HepG2 (cell line): Measurements from ENCODE around the gene PLEKHG7. TPM values are rescaled to one million over a fixed set of nuclear protein-coding genes. Genes with fewer than 3 reads are reported as not detected.

Experiments
- ATAC-seq: fragments of 200-7000 bp; cut with Tn5 transposase; 3 replicates; pipeline ENCODE4 v1.9.1; 2020; ENCODE audit warnings: mild to moderate bottlenecking, moderate library complexity
- BruUV-seq: library from RNA; stranded (reverse); fragments of 400-500 nt; replicated peaks from 2 replicates; lab custom pipeline; 2021; lab: Mats Ljungman, UMichigan
- CTCF ChIA-PET: fragments of 300-600 bp; formaldehyde crosslinking; extraction: SDS; loops from one replicate; lab custom pipeline; 2021; ENCODE audit warnings: low total read pairs, inconsistent platforms, low intra/inter-chr PET ratio; lab: Yijun Ruan, JAX
- POLR2A ChIA-PET: fragments of 350-600 bp; sonication (Branson Sonifier 250); formaldehyde crosslinking; loops from one replicate; lab custom pipeline; 2020; ENCODE audit warnings: antibody characterized with exemption, inconsistent platforms; lab: Yijun Ruan, JAX
- DNase-seq: peaks from one replicate; pipeline ENCODE4 v3.0.0-alpha.2; 2015; ENCODE audit warnings: low spot score
- FAIRE-seq: peaks from 3 replicates; lab custom pipeline; 2011; peaks lifted over from hg19 to GRCh38; lab: Jason Lieb, UNC
- H2AFZ ChIP-seq: one replicate; pipeline ENCODE4 v1.6.1; 2011; ENCODE audit warnings: low read length, inconsistent platforms
- H3K27ac ChIP-seq: fragments of 300-600 bp; 3 replicates; pipeline ENCODE4 v1.8.0; 2011; ENCODE audit warnings: mixed run types, mild to moderate bottlenecking, mixed read lengths, low read length, inconsistent platforms; ENCODE audit not compliant: insufficient read depth; ENCODE audit errors: extremely low read length
- H3K27me3 ChIP-seq, 2 experiments: fragments of 200-600 bp in 1 of 2; 2 replicates in 1 of 2; 3 replicates in 1 of 2; pipeline versions ENCODE4 v1.6.0 to v1.8.0; 2011; ENCODE audit warnings: low read length in 2 of 2, mild to moderate bottlenecking in 2 of 2, moderate library complexity in 2 of 2, inconsistent platforms in 1 of 2; ENCODE audit not compliant: insufficient read depth in 2 of 2, control insufficient read depth in 1 of 2
- H3K36me3 ChIP-seq, 2 experiments: fragments of 200-600 bp in 1 of 2; replicated peaks in 1 of 2; 2 replicates in 1 of 2; 3 replicates in 1 of 2; pipeline versions ENCODE4 v1.5.1 to v1.8.0; 2011; ENCODE audit warnings: low read length in 2 of 2, inconsistent platforms in 1 of 2; ENCODE audit not compliant: insufficient read depth in 2 of 2, control insufficient read depth in 1 of 2
- H3K4me1 ChIP-seq: 2 replicates; pipeline ENCODE4 v1.5.1; 2012; ENCODE audit warnings: low read length, inconsistent platforms; ENCODE audit not compliant: insufficient read depth
- H3K4me2 ChIP-seq: 2 replicates; pipeline ENCODE4 v1.6.0; 2011; ENCODE audit warnings: low read depth, low read length, inconsistent platforms
- H3K4me3 ChIP-seq, 3 experiments: fragments of 200-600 bp in 1 of 3; sonication (generic), shearing (Covaris generic) in 1 of 3; replicated peaks in 1 of 3; 2 replicates each; pipeline ENCODE4 v1.5.1; 2011 to 2016; ENCODE audit warnings: low read length in 3 of 3, inconsistent platforms in 2 of 3, low read depth in 2 of 3, mild to moderate bottlenecking in 2 of 3, control low read depth in 1 of 3, mixed read lengths in 1 of 3; ENCODE audit not compliant: insufficient read depth in 1 of 3
- H3K79me2 ChIP-seq: one replicate; pipeline ENCODE4 v1.6.1; 2011; ENCODE audit warnings: low read length, inconsistent platforms; ENCODE audit not compliant: insufficient read depth
- H3K9ac ChIP-seq: 2 replicates; pipeline ENCODE4 v1.6.0; 2011; ENCODE audit warnings: mild to moderate bottlenecking, low read depth, low read length, inconsistent platforms; ENCODE audit not compliant: insufficient read depth
- H3K9me3 ChIP-seq: 2 replicates; pipeline ENCODE4 v1.5.1; 2012; ENCODE audit warnings: mild to moderate bottlenecking, low read length
- H4K20me1 ChIP-seq: 2 replicates; pipeline ENCODE4 v1.6.0; 2011; ENCODE audit warnings: inconsistent platforms, mild to moderate bottlenecking, low read length, moderate library complexity; ENCODE audit not compliant: insufficient read depth
- DNMT3B ChIP-seq: conservative IDR thresholded peaks from 2 replicates; pipeline ENCODE4 v1.6.1; 2016; ENCODE audit warnings: missing biosample characterization, control low read depth
- EEA1 ChIP-seq: sonication (generic); formaldehyde crosslinking; IDR thresholded peaks from 2 replicates; pipeline ENCODE4 v1.5.1; 2020; ENCODE audit warnings: mild to moderate bottlenecking, missing genetic modification reagents, borderline replicate concordance
- MAFF ChIP-seq: IDR thresholded peaks from 2 replicates; pipeline ENCODE4 v1.6.1; 2011; ENCODE audit warnings: low read depth, low read length, improper control_type of control experiment
- MAFK ChIP-seq, 2 experiments: IDR thresholded peaks in 1 of 2; conservative IDR thresholded peaks in 1 of 2; 2 replicates each; pipeline ENCODE4 v1.6.1; 2011; ENCODE audit warnings: improper control_type of control experiment in 2 of 2, low read length in 2 of 2
- SATB2 ChIP-seq: sonication (generic); formaldehyde crosslinking; IDR thresholded peaks from 2 replicates; pipeline ENCODE4 v1.5.0; 2020; ENCODE audit warnings: missing genetic modification reagents
- SMAD1 ChIP-seq: sonication (generic); formaldehyde crosslinking; IDR thresholded peaks from 2 replicates; pipeline ENCODE4 v1.4.0; 2020; ENCODE audit warnings: missing genetic modification reagents, low read depth, mild to moderate bottlenecking, borderline replicate concordance
- TCF7L2 ChIP-seq: IDR thresholded peaks from 2 replicates; pipeline ENCODE4 v1.6.1; 2011; ENCODE audit warnings: mild to moderate bottlenecking, low read depth, low read length, moderate library complexity
- ZNF12 ChIP-seq: sonication (generic); formaldehyde crosslinking; IDR thresholded peaks from 2 replicates; pipeline ENCODE4 v1.5.0; 2020; ENCODE audit warnings: missing genetic modification reagents
- ZNF329 ChIP-seq: sonication (generic); formaldehyde crosslinking; IDR thresholded peaks from 2 replicates; pipeline ENCODE4 v1.9.0; 2021; ENCODE audit warnings: low read depth, mild to moderate bottlenecking, missing genetic modification reagents
- ZNF615 ChIP-seq: sonication (generic); formaldehyde crosslinking; IDR thresholded peaks from 2 replicates; pipeline ENCODE4 v1.5.0; 2020; ENCODE audit warnings: mild to moderate bottlenecking, missing genetic modification reagents, borderline replicate concordance
- ZNF75D ChIP-seq: sonication (generic); formaldehyde crosslinking; IDR thresholded peaks from 2 replicates; pipeline ENCODE4 v1.8.1; 2023; ENCODE audit warnings: missing genetic modification reagents, mild to moderate bottlenecking, borderline replicate concordance
- ZNF777 ChIP-seq: sonication (generic); formaldehyde crosslinking; IDR thresholded peaks from 2 replicates; pipeline ENCODE4 v1.4.0; 2020; ENCODE audit warnings: missing genetic modification reagents
- in situ Hi-C: cut with HindIII; loops from 2 replicates; pipeline ENCODE4 v1.10.0; 2017; ENCODE audit warnings: low pct_unique_long_range_greater_than_20kb; ENCODE audit not compliant: extremely low pct_ligation_motif_present
- intact Hi-C: fragments of 100-400 bp; cut with micrococcal nuclease; formaldehyde crosslinking; loops from one replicate; pipeline ENCODE4 v1.10.0; 2022; ENCODE audit not compliant: unreplicated experiment
- polyA plus RNA-seq, 8 experiments: library from polyadenylated mRNA; depleted of rRNA in 3 of 8; stranded (reverse) in 7 of 8; unstranded in 1 of 8; fragments of >200 nt; fragmentation: Illumina TruSeq in 4 of 8; extraction: Trizol in 4 of 8; gene quantifications; 2 replicates each; pipeline versions ENCODE4 v1.2.1 to v1.2.3, GENCODE V29; 2011 to 2016; ENCODE audit warnings: low read depth in 4 of 8, missing spikeins in 1 of 8, mixed read lengths in 1 of 8; ENCODE audit not compliant: insufficient read depth in 1 of 8
- total RNA-seq, 5 experiments: library from RNA; depleted of rRNA; stranded (reverse); fragments of >200 nt; fragmentation: Illumina TruSeq; extraction: Trizol; gene quantifications; 2 replicates each; pipeline ENCODE4 v1.2.3, GENCODE V29; 2016; ENCODE audit warnings: low read depth in 1 of 5
- TF ChIP-seq, protein P1 (sequence below): sonication (generic); formaldehyde crosslinking; IDR thresholded peaks from 2 replicates; pipeline ENCODE4 v1.8.0; 2022; ENCODE audit warnings: missing genetic modification reagents, mild to moderate bottlenecking, inconsistent platforms, borderline replicate concordance

The PLEKHG7 gene
- total and polyA plus RNA-seq, 2 of the 13 experiments (the other 11 are each of a cell fraction or from before 2014, with no cell fraction given) = not detected

DNA sequence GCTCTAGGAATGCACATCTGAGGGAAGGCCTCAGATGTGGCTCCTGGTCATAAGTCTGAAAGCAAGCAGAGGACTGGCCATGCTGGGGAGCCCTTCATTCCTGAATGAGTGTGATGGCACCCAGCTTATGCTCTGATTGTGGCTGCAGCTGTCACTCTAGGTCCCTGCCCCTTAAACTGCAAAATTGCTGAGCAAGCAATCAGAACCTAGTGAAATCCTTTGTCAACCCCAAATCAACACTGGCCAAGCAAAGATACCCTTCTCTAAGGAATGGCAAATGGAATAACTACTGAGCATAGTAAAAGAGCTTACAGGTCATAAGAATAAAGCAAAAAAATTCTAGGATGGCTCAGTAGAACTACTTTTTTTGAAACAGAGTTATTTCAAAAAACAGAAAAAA is 4.3 kb upstream of the PLEKHG7 start:
- intact Hi-C loops (no loop called here), in situ Hi-C loops (no loop called here)
- no peak overlapping the region for H3K4me3 ChIP-seq
- peaks cover 16% of the 10 kb centered on the region for H3K4me1 ChIP-seq
- H3K79me2 ChIP-seq = no peaks in the 10 kb centered on the region
- H3K9me3 ChIP-seq = no peaks in the 10 kb centered on the region; the same call in 1 of the 2 replicates
- BruUV-seq = no TSS peak
- ATAC-seq (no peak), FAIRE-seq (no peak), DNase-seq (no peak)
- POLR2A ChIA-PET = no interaction called here
- H3K9ac ChIP-seq = no peak overlapping the region
- CTCF ChIA-PET = no interaction called here
- H2AFZ ChIP-seq = no peak overlapping the region
- H3K4me2 ChIP-seq = no peak overlapping the region
- H4K20me1 ChIP-seq = no peaks in the 10 kb centered on the region
- no peaks in the 10 kb centered on the region for H3K36me3 ChIP-seq
- peak; percentile 88 for TF ChIP-seq MAFF
- TF ChIP-seq ZNF777 (CRISPR knock-in tag) = no peak
- TF ChIP-seq ZNF329 (CRISPR knock-in tag) = no peak
- no peak for TF ChIP-seq EEA1 (CRISPR knock-in tag)
- TF ChIP-seq, protein P1, sequence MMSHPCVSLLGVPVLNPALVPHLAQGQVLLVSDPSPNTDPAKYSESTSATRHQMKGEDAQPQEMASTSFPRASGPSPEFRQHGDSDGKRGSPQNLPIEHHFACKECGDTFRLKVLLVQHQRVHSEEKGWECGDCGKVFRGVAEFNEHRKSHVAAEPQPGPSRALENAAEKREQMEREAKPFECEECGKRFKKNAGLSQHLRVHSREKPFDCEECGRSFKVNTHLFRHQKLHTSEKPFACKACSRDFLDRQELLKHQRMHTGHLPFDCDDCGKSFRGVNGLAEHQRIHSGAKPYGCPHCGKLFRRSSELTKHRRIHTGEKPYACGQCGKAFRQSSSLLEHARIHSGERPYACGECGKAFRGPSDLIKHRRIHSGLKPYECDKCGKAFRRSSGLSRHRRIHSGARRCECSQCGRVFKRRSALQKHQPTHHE (CRISPR knock-in tag) = no peak
- no peak for TF ChIP-seq ZNF75D (CRISPR knock-in tag)
- TF ChIP-seq ZNF12 = no peak
- peak; percentile 81 to 93 for TF ChIP-seq MAFK (conservative IDR thresholded peaks at IDR 0.05 in 1 of 2, IDR thresholded peaks at IDR 0.05 in 1 of 2; ENCODE audit: low read length in 2 of 2)
- TF ChIP-seq DNMT3B (CRISPR knock-in tag) = no peak
- TF ChIP-seq SATB2 = no peak
- no peak for TF ChIP-seq ZNF615 (CRISPR knock-in tag)
- no peak for TF ChIP-seq TCF7L2
- TF ChIP-seq SMAD1 (CRISPR knock-in tag) = no peak
- H3K27me3 ChIP-seq = no peaks in the 10 kb centered on the region
- H3K27ac ChIP-seq = no peak overlapping the region
